GM19395 (cell line): ENCODE results near the gene PPTC7.

Source experiments
- ATAC-seq: cut with Tn5 transposase; IDR thresholded peaks from one replicate; pipeline ENCODE4 v1.9.1; 2021; ENCODE audit warnings: mild to moderate bottlenecking, moderate library complexity; ENCODE audit not compliant: unreplicated experiment

Gene PPTC7

GRCh38 chr12:110498984-110499706, 84.0 kb downstream of the PPTC7 start:
- no peak for ATAC-seq
